ENCODE measurements around the gene HMGN3. TPM values are rescaled to one million over a fixed set of nuclear protein-coding genes. Genes with fewer than 3 reads are reported as not detected.

Gene HMGN3
- total RNA-seq, 4 donors from 2014 or later: 33.1 to 60.8 (median 47.0) TPM

GRCh38 chr6:79261666-79262065 lies 27.2 kb upstream of the HMGN3 start:
- TF ChIP-seq CTCF (IDR thresholded peaks at IDR 0.05; ENCODE audit: low read depth): no peak

- no peak for TF ChIP-seq CTCF (IDR thresholded peaks at IDR 0.05; ENCODE audit: low read depth)
Measured at GRCh38 chr6:79260772-79261171, 26.3 kb upstream of the HMGN3 start.

- TF ChIP-seq CTCF (IDR thresholded peaks at IDR 0.05; ENCODE audit: low read depth): no peak
Measured at GRCh38 chr6:79257381-79258205, 23.1 kb upstream of the HMGN3 start.

- no peak for TF ChIP-seq CTCF (IDR thresholded peaks at IDR 0.05; ENCODE audit: low read depth)
Measured at GRCh38 chr6:79250559-79250958, 16.1 kb upstream of the HMGN3 start.

- no peak for TF ChIP-seq CTCF (IDR thresholded peaks at IDR 0.05; ENCODE audit: low read depth)
Measured at GRCh38 chr6:79250107-79250514, 15.6 kb upstream of the HMGN3 start.

- no peak for TF ChIP-seq CTCF (IDR thresholded peaks at IDR 0.05; ENCODE audit: low read depth)
Measured at GRCh38 chr6:79249136-79249535, 14.7 kb upstream of the HMGN3 start.

GRCh38 chr6:79246891-79247290 lies 12.4 kb upstream of the HMGN3 start:
- TF ChIP-seq CTCF (IDR thresholded peaks at IDR 0.05; ENCODE audit: low read depth): no peak
